Endothelial cell of umbilical vein (primary cell): ENCODE measurements around the gene FRZB. TPM values are rescaled to one million over a fixed set of nuclear protein-coding genes. Genes with fewer than 3 reads are reported as not detected.

Experiments
- BruUV-seq: library from RNA; stranded (reverse); fragments of 400-500 nt; replicated peaks from 2 replicates; lab custom pipeline; 2021; lab: Mats Ljungman, UMichigan
- CTCF ChIA-PET: fragments of 300-600, 350-600 bp; sonication (Branson Sonifier 250); formaldehyde crosslinking; loops from one replicate; lab custom pipeline; 2021; ENCODE audit warnings: antibody characterized with exemption, inconsistent platforms; lab: Charles Lee
- POLR2A ChIA-PET: fragments of 300-600, 350-600 bp; sonication (Branson Sonifier 250); formaldehyde crosslinking; loops from one replicate; lab custom pipeline; 2021; ENCODE audit warnings: antibody characterized with exemption, inconsistent platforms; lab: Charles Lee
- DNase-seq: peaks from one replicate; pipeline ENCODE4 v3.0.0-alpha.2; 2011; ENCODE audit warnings: low read depth, low spot score
- FAIRE-seq: peaks from 2 replicates; lab custom pipeline; 2011; peaks lifted over from hg19 to GRCh38; lab: Jason Lieb, UNC
- H2AFZ ChIP-seq: 2 replicates; pipeline ENCODE4 v1.6.0; 2012; ENCODE audit warnings: low read depth, low read length, control low read depth, inconsistent platforms
- H3K27ac ChIP-seq: 2 replicates; pipeline ENCODE4 v1.5.1; 2011; ENCODE audit warnings: low read depth, mild to moderate bottlenecking, control low read depth, low read length, moderate library complexity; ENCODE audit not compliant: insufficient read depth
- H3K27me3 ChIP-seq, 2 experiments: 2 replicates each; pipeline versions ENCODE4 v1.6.0 to v1.6.1; 2011; ENCODE audit warnings: low read length in 2 of 2, mixed read lengths in 1 of 2; ENCODE audit not compliant: control insufficient read depth in 2 of 2, insufficient read depth in 2 of 2
- H3K36me3 ChIP-seq, 2 experiments: 2 replicates in 1 of 2; 3 replicates in 1 of 2; pipeline ENCODE4 v1.5.1; 2011; ENCODE audit warnings: low read length in 2 of 2, mild to moderate bottlenecking in 1 of 2, moderate library complexity in 1 of 2; ENCODE audit not compliant: control insufficient read depth in 2 of 2, insufficient read depth in 2 of 2; ENCODE audit errors: extremely low read depth in 1 of 2
- H3K4me1 ChIP-seq: 3 replicates; pipeline ENCODE4 v1.5.1; 2011; ENCODE audit warnings: mild to moderate bottlenecking, low read length; ENCODE audit not compliant: control insufficient read depth, insufficient read depth; ENCODE audit errors: extremely low read depth
- H3K4me2 ChIP-seq: 2 replicates; pipeline ENCODE4 v1.6.1; 2011; ENCODE audit warnings: low read length, control low read depth, mixed read lengths; ENCODE audit not compliant: insufficient read depth
- H3K4me3 ChIP-seq, 3 experiments: fragments of 200-600 bp in 1 of 3; sonication (generic), shearing (Covaris generic) in 1 of 3; replicated peaks in 1 of 3; 2 replicates each; pipeline ENCODE4 v1.5.1; 2011 to 2016; ENCODE audit warnings: control low read depth in 3 of 3, low read length in 3 of 3, mild to moderate bottlenecking in 2 of 3, inconsistent platforms in 1 of 3, low read depth in 1 of 3, moderate library complexity in 1 of 3; ENCODE audit not compliant: insufficient read depth in 1 of 3
- H3K79me2 ChIP-seq: 2 replicates; pipeline ENCODE4 v1.6.0; 2012; ENCODE audit warnings: low read length, inconsistent platforms; ENCODE audit not compliant: control insufficient read depth, insufficient read depth
- H3K9ac ChIP-seq: replicated peaks from 2 replicates; pipeline ENCODE3; 2011; ENCODE audit warnings: low read length, control low read depth; ENCODE audit not compliant: insufficient read depth; ENCODE audit errors: extremely low read depth
- H3K9me1 ChIP-seq: replicated peaks from 3 replicates; pipeline ENCODE4 v1.6.0; 2011; ENCODE audit warnings: mild to moderate bottlenecking, low read length; ENCODE audit not compliant: control insufficient read depth, insufficient read depth; ENCODE audit errors: extremely low read depth
- H3K9me3 ChIP-seq: replicated peaks from 2 replicates; pipeline ENCODE4 v1.5.1; 2012; ENCODE audit warnings: low read length, inconsistent platforms; ENCODE audit not compliant: control insufficient read depth, insufficient read depth
- H4K20me1 ChIP-seq: replicated peaks from 2 replicates; pipeline ENCODE3; 2011; ENCODE audit warnings: mild to moderate bottlenecking, low read length; ENCODE audit not compliant: control insufficient read depth, insufficient read depth; ENCODE audit errors: extremely low read depth
- EZH2 ChIP-seq: IDR thresholded peaks from 2 replicates; pipeline ENCODE4 v1.6.1; 2012; ENCODE audit warnings: borderline replicate concordance, low read depth, mild to moderate bottlenecking, moderate library complexity, low read length, inconsistent platforms; ENCODE audit not compliant: severe bottlenecking
- FOS ChIP-seq: IDR thresholded peaks from 2 replicates; pipeline ENCODE4 v1.6.1; 2011; ENCODE audit warnings: mild to moderate bottlenecking, low read length, moderate library complexity, borderline replicate concordance; ENCODE audit not compliant: insufficient read depth
- GATA2 ChIP-seq: IDR thresholded peaks from 2 replicates; pipeline ENCODE4 v1.7.0; 2011; ENCODE audit warnings: low read depth, mild to moderate bottlenecking, moderate library complexity, mixed read lengths, low read length; ENCODE audit not compliant: insufficient read length, insufficient read depth
- JUN ChIP-seq: IDR thresholded peaks from 2 replicates; pipeline ENCODE4 v1.6.1; 2011; ENCODE audit warnings: borderline replicate concordance, low read depth; ENCODE audit not compliant: insufficient read length, insufficient read depth
- MYC ChIP-seq: IDR thresholded peaks from one replicate; pipeline ENCODE4 v1.6.1; 2011; ENCODE audit warnings: mild to moderate bottlenecking, low read depth, low read length
- POLR2A ChIP-seq: IDR thresholded peaks from 2 replicates; pipeline ENCODE4 v1.6.1; 2012; ENCODE audit warnings: low read depth, mild to moderate bottlenecking, control low read depth, low read length
- POLR2AphosphoS5 ChIP-seq: IDR thresholded peaks from 2 replicates; pipeline ENCODE4 v1.6.1; 2012; ENCODE audit warnings: low read depth, mild to moderate bottlenecking, control low read depth, low read length, moderate library complexity; ENCODE audit not compliant: insufficient read depth
- dilution Hi-C: fragments of 300-500 bp; cut with MboI; formaldehyde crosslinking; loops from one replicate; pipeline ENCODE4 v1.15.0; 2019; ENCODE audit warnings: low sequenced_read_pairs; ENCODE audit not compliant: extremely low pct_ligation_motif_present
- intact Hi-C: fragments of 100-400 bp; cut with micrococcal nuclease; formaldehyde crosslinking; loops from one replicate; pipeline ENCODE4 v1.10.0; 2022
- polyA plus RNA-seq, 4 experiments: library from polyadenylated mRNA; depleted of rRNA in 3 of 4; stranded (reverse) in 3 of 4; unstranded in 1 of 4; fragments of >200 nt; gene quantifications; 2 replicates each; pipeline versions ENCODE4 v1.2.1 to v1.2.3, GENCODE V29; 2011 to 2012; ENCODE audit warnings: missing spikeins in 1 of 4
- total RNA-seq: library from RNA; stranded (reverse); gene quantifications from 2 replicates; pipeline ENCODE4 v1.2.3, GENCODE V29; 2021
- TF ChIP-seq, protein P1 (sequence below), 2 donors: IDR thresholded peaks; 1 replicate in 1 of 2; 2 replicates in 1 of 2; pipeline ENCODE4 v1.5.1; 2011; ENCODE audit warnings: low read length in 2 of 2, mild to moderate bottlenecking in 2 of 2, moderate library complexity in 2 of 2, control low read depth in 1 of 2, inconsistent platforms in 1 of 2, low read depth in 1 of 2; ENCODE audit not compliant: insufficient read depth in 1 of 2; ENCODE audit errors: extremely low read depth in 1 of 2
- TF ChIP-seq, protein P2 (sequence below): IDR thresholded peaks from 2 replicates; pipeline ENCODE4 v1.6.1; 2011; ENCODE audit not compliant: insufficient read depth, insufficient read length

FRZB gene
- total and polyA plus RNA-seq, 2 donors (not counting 3 experiments of a cell fraction or from before 2014, with no cell fraction given): 0.04 TPM; not detected in 1

DNA sequence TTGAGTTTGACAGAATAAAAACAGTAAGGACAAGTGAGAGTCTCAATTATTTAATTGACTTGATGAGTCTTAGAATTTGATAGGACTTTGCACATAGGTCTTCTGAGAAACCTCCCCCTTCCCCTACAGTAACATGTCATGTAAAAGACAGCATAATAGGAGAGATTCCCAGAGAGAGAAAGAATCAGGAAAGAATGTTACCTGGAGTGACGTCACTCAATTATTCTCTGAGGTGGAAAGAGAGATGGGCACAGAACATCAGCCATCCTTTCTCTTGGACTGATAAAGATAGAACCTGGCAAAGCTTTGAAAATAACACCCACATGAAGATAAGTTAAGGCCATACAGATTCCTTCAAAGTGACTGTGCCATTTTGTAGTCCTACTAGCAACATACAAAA is 19.3 kb upstream of the FRZB start:
- H3K4me2 ChIP-seq: no peak overlapping the region
- no peak overlapping the region for H3K27ac ChIP-seq
- CTCF ChIA-PET: no interaction called here
- H3K9ac ChIP-seq: no peak overlapping the region
- H3K79me2 ChIP-seq: no peaks in the 10 kb centered on the region
- TF ChIP-seq EZH2 (no peak), FOS (no peak), JUN (no peak), POLR2AphosphoS5 (no peak), MYC (no peak), POLR2A (no peak), GATA2 (no peak)
- TF ChIP-seq, protein P1, sequence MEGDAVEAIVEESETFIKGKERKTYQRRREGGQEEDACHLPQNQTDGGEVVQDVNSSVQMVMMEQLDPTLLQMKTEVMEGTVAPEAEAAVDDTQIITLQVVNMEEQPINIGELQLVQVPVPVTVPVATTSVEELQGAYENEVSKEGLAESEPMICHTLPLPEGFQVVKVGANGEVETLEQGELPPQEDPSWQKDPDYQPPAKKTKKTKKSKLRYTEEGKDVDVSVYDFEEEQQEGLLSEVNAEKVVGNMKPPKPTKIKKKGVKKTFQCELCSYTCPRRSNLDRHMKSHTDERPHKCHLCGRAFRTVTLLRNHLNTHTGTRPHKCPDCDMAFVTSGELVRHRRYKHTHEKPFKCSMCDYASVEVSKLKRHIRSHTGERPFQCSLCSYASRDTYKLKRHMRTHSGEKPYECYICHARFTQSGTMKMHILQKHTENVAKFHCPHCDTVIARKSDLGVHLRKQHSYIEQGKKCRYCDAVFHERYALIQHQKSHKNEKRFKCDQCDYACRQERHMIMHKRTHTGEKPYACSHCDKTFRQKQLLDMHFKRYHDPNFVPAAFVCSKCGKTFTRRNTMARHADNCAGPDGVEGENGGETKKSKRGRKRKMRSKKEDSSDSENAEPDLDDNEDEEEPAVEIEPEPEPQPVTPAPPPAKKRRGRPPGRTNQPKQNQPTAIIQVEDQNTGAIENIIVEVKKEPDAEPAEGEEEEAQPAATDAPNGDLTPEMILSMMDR (IDR thresholded peaks at IDR 0.05; ENCODE audit: extremely low read depth in 1 of 2, insufficient read depth in 1 of 2, low read depth in 1 of 2, low read length in 2 of 2): no peak
- TF ChIP-seq, protein P2, sequence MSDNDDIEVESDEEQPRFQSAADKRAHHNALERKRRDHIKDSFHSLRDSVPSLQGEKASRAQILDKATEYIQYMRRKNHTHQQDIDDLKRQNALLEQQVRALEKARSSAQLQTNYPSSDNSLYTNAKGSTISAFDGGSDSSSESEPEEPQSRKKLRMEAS: no peak
- H3K36me3 ChIP-seq: no peaks in the 10 kb centered on the region
- FAIRE-seq (no peak), DNase-seq (no peak)
- no peaks in the 10 kb centered on the region for H3K9me1 ChIP-seq
- POLR2A ChIA-PET: no interaction called here
- no peak overlapping the region for H2AFZ ChIP-seq
- intact Hi-C loops: no loop called here
- H4K20me1 ChIP-seq: no peaks in the 10 kb centered on the region
- no peaks in the 10 kb centered on the region for H3K4me1 ChIP-seq
- no peaks in the 10 kb centered on the region for H3K9me3 ChIP-seq
- dilution Hi-C loops: no loop called here
- no peaks in the 10 kb centered on the region for H3K27me3 ChIP-seq
- no peak overlapping the region for H3K4me3 ChIP-seq
- no TSS peak for BruUV-seq
